ENCODE measurements around the gene RIMS1. TPM values are rescaled to one million over a fixed set of nuclear protein-coding genes. Genes with fewer than 3 reads are reported as not detected.
A peak's percentile ranks its signal among the peaks of the same experiment; 100 is the strongest.

Gene RIMS1
- total RNA-seq, 1 donor = 0.63 TPM

GRCh38 chr6:72238021-72238420, 351.7 kb downstream of the RIMS1 start:
- no peak for DNase-seq (ENCODE audit: low read depth)
- no peak for TF ChIP-seq CTCF (IDR thresholded peaks at IDR 0.05; ENCODE audit: insufficient read depth, low read length)

GRCh38 chr6:72238900-72239299, 352.6 kb downstream of the RIMS1 start:
- TF ChIP-seq CTCF (IDR thresholded peaks at IDR 0.05; ENCODE audit: insufficient read depth, low read length) = no peak
- H3K4me3 ChIP-seq (ENCODE audit: low read depth, low read length) = no peak overlapping the region
- no peak for DNase-seq (ENCODE audit: low read depth)

More at GRCh38 chr6:72238021-72238420, 351.7 kb downstream of the RIMS1 start:
- H3K4me3 ChIP-seq (ENCODE audit: low read depth, low read length) = no peak overlapping the region

GRCh38 chr6:72245565-72245964, 359.2 kb downstream of the RIMS1 start:
- DNase-seq (ENCODE audit: low read depth) = no peak
- no peak overlapping the region for H3K4me3 ChIP-seq (ENCODE audit: low read depth, low read length)
- no peak for TF ChIP-seq CTCF (IDR thresholded peaks at IDR 0.05; ENCODE audit: insufficient read depth, low read length)

- H3K4me3 ChIP-seq (ENCODE audit: low read depth, low read length) = no peak overlapping the region
- DNase-seq (ENCODE audit: low read depth) = no peak
- no peak for TF ChIP-seq CTCF (IDR thresholded peaks at IDR 0.05; ENCODE audit: insufficient read depth, low read length)
Measured at GRCh38 chr6:72246926-72247325, 360.6 kb downstream of the RIMS1 start.

GRCh38 chr6:72248621-72249020, 362.3 kb downstream of the RIMS1 start:
- DNase-seq (ENCODE audit: low read depth) = no peak
- no peak for TF ChIP-seq CTCF (IDR thresholded peaks at IDR 0.05; ENCODE audit: insufficient read depth, low read length)
- H3K4me3 ChIP-seq (ENCODE audit: low read depth, low read length) = no peak overlapping the region

- peak; percentile 10 for DNase-seq (ENCODE audit: low read depth)
- TF ChIP-seq CTCF (IDR thresholded peaks at IDR 0.05; ENCODE audit: insufficient read depth, low read length) = no peak
- no peak overlapping the region for H3K4me3 ChIP-seq (ENCODE audit: low read depth, low read length)
Measured at GRCh38 chr6:72250664-72251063, 364.3 kb downstream of the RIMS1 start.

GRCh38 chr6:72260489-72260888, 374.1 kb downstream of the RIMS1 start:
- H3K4me3 ChIP-seq (ENCODE audit: low read depth, low read length) = no peak overlapping the region
- DNase-seq (ENCODE audit: low read depth) = peak; percentile 0
- no peak for TF ChIP-seq CTCF (IDR thresholded peaks at IDR 0.05; ENCODE audit: insufficient read depth, low read length)
